Activated naive CD8-positive, alpha-beta T cell treated with anti-CD3 and anti-CD28 coated beads, Interleukin-2, amount 50 U/mL, for 24 hours (primary cell): Measurements from ENCODE around the gene GCM1.

Experiments used
- ATAC-seq: fragments of 150-1000 bp; cut with Tn5 transposase; one replicate; pipeline ENCODE4 v1.10.0; 2021
- DNase-seq: peaks from one replicate; pipeline ENCODE4 v3.0.0; 2021
- H3K27ac Mint-ChIP-seq: one replicate; pipeline ENCODE4 v1.8.0; 2021; ENCODE audit warnings: mild to moderate bottlenecking, mixed read lengths
- H3K27me3 Mint-ChIP-seq: one replicate; pipeline ENCODE4 v1.8.0; 2021; ENCODE audit warnings: mixed read lengths
- H3K36me3 Mint-ChIP-seq: one replicate; pipeline ENCODE4 v1.8.0; 2021; ENCODE audit warnings: low read depth, mixed read lengths
- H3K4me1 Mint-ChIP-seq: one replicate; pipeline ENCODE4 v1.8.0; 2021; ENCODE audit warnings: mixed read lengths
- H3K4me3 Mint-ChIP-seq: one replicate; pipeline ENCODE4 v1.8.0; 2021; ENCODE audit warnings: mild to moderate bottlenecking, moderate library complexity, mixed read lengths
- H3K9me3 Mint-ChIP-seq: one replicate; pipeline ENCODE4 v1.8.0; 2021; ENCODE audit warnings: mixed read lengths

GCM1 gene

DNA sequence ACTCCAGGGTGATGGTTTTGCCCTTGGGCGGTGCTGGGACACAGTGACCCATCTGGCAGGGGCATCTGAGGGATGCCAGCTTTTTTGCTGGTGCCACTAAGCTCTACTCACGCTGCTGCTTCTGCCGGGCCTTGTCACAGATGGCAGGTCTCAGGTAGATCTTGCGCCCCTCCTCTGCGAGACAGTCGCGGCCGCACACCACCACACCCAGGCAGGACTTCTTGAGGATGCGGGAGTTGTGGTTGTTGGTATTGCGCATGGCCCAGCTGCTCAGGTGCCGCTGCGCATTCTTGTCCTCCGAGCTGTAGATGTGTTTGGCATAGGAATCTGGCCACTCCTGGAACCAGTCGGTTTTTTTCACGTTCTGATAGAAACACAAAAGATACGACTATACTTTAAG is 14.7 kb downstream of the GCM1 start:
- H3K27ac Mint-ChIP-seq: peak overlapping the region; percentile 18
- no peaks in the 10 kb centered on the region for H3K4me1 Mint-ChIP-seq
- peaks cover 7% of the 10 kb centered on the region for H3K27me3 Mint-ChIP-seq
- H3K4me3 Mint-ChIP-seq: no peak overlapping the region
- no peaks in the 10 kb centered on the region for H3K9me3 Mint-ChIP-seq
- no peaks in the 10 kb centered on the region for H3K36me3 Mint-ChIP-seq
- no peak for DNase-seq
- ATAC-seq: no peak

DNA sequence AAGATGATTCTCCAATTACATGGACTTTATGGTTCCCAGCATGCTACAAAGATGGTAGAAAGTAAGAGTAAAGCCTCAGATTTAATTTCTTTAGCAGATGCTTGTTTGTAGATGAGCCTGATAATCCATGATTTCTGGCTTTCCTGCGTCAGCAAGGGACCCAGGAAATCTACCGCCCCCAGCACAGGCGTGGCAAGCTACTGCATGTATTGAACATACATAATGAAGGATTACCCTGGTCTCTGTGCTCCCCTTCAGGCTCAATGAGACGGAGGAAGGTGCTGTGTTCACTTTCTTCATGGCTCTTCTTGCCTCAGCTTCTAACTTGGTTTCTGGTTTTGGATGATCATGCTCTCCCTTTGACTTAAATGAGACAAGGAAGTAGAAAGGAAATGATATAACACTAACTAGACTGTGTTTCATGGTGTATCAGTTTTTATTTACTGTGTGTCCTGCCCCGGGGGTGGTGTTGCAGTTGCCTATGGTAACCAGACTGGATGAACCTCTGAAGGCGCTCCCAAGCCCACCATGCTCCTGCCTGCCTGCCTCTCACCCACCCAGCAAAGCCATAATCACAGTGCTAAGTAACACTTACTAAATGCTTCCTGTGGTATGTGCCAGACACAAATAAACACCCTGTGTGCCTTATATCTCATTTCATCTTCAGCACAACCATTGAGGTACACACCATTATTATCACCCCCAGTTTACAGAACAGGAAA is 17.9 kb downstream of the GCM1 start:
- H3K4me3 Mint-ChIP-seq: no peak overlapping the region
- H3K27ac Mint-ChIP-seq: no peak overlapping the region
- ATAC-seq: no peak

DNA sequence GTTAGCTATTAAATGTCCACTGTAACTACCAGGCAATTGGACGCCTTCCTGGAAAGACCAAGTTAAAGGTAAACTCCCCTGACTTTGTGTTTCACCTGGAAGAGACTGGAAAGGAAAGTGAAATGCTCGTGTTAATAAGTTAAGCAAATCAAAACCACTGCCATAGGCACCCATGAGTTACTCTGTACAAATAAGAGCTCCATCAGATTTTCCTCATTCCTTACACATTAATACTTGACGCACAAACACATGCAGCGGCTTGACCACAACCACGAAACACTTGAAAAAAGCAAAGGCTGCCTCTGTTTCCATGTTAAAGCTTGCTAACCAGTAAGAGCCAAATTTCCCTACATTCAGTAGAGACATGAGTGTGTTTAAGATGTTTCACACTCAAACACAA is 19.8 kb downstream of the GCM1 start:
- no peaks in the 10 kb centered on the region for H3K4me1 Mint-ChIP-seq
- ATAC-seq: no peak

More for the DNA sequence above, 17.9 kb downstream of the GCM1 start:
- no peak for DNase-seq
- Mint-ChIP-seq H3K27me3 (peaks cover 8% of the 10 kb centered on the region), H3K9me3 (no peaks in the 10 kb centered on the region), H3K36me3 (no peaks in the 10 kb centered on the region), H3K4me1 (no peaks in the 10 kb centered on the region)

DNA sequence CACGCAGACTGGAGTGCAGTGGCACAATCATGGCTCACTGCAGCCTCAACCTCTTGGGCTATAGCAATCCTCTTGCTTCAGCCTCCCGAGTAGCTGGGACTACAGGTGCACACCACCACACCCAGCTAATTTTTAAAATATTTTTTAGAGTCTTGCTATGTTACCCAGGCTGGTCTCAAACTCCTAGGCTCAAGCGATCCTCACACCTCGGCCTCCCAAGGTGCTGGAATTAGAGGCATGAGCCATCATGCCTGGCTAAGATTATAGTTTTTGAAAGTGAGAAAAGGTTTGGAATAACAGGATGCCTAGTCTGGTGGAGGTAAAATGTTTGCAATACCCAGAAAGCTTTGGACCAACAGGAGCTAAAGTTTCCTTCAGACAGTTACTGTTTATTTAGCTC is 23.4 kb downstream of the GCM1 start:
- Mint-ChIP-seq H3K27me3 (peaks cover 8% of the 10 kb centered on the region), H3K9me3 (no peaks in the 10 kb centered on the region), H3K4me3 (no peak overlapping the region), H3K4me1 (no peaks in the 10 kb centered on the region), H3K27ac (no peak overlapping the region), H3K36me3 (no peaks in the 10 kb centered on the region)
- ATAC-seq: no peak
- DNase-seq: no peak

More for the DNA sequence above, 19.8 kb downstream of the GCM1 start:
- Mint-ChIP-seq H3K27me3 (peaks cover 8% of the 10 kb centered on the region), H3K36me3 (no peaks in the 10 kb centered on the region), H3K9me3 (no peaks in the 10 kb centered on the region), H3K4me3 (no peak overlapping the region), H3K27ac (no peak overlapping the region)
- DNase-seq: no peak

DNA sequence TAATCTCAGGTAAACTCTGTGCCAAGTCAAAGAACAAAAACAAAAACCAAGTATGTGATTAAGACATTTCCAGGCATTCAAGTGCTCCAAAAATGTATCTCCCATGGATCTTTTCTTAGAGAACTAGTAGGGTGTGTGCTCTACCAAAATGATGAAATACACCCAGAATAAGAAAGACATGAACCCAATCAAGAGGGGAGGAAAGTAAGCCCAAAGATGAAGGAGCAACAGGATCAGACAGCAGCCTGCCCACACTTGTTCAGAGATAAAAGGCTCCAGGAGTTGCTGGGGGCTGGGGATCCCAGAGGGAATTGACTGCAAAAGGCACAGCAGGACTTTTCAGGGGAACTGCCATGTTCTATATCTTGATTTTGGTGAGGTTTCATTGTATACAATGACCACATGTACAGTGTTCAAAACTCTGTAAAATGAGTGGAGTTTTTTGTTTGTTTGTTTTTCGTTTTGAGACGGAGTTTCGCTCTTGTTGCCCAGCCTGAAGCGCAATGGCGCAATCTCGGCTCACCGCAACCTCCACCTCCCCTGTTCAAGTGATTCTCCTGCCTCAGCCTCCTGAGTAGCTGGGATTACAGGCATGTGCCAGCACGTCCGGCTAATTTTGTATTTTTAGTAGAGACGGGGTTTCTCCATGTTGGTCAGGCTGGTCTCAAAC is 24.4 kb downstream of the GCM1 start:
- ATAC-seq (no peak), DNase-seq (no peak)
- Mint-ChIP-seq H3K27ac (no peak overlapping the region), H3K4me3 (no peak overlapping the region), H3K27me3 (peaks cover 6% of the 10 kb centered on the region), H3K9me3 (no peaks in the 10 kb centered on the region), H3K36me3 (no peaks in the 10 kb centered on the region), H3K4me1 (no peaks in the 10 kb centered on the region)

DNA sequence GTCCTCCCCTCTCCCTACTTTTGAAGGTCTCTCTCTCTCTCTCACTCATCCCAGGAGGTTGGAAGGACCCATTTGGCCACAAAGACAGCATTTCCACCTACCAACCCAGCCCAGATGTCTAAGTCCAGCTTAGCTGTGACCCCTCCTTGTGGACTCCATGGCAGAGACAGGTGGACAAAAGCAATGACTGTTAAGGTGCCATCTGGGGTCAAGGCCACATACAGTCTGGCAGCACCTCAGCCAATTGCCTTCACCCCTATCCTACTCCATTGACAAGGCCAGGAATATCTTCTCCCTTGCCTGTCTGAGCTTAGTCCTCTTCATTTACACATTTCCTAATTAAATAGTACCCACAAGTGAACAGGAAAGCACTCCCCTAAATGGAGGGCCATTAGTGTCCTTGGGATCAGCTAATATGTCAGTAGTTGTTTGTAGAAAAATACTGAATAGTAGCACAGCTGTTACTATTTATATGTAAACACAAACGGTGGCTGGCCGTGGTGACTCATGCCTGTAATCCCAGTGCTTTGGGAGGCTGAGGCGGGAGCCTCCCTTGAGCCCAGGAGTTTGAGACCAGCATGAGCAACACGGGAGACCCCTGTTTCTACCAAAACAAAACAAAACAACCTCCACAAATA is 28.8 kb downstream of the GCM1 start:
- Mint-ChIP-seq H3K9me3 (no peaks in the 10 kb centered on the region), H3K36me3 (no peaks in the 10 kb centered on the region), H3K27me3 (no peaks in the 10 kb centered on the region), H3K4me3 (no peak overlapping the region), H3K4me1 (no peaks in the 10 kb centered on the region), H3K27ac (no peak overlapping the region)
- DNase-seq (no peak), ATAC-seq (no peak)

DNA sequence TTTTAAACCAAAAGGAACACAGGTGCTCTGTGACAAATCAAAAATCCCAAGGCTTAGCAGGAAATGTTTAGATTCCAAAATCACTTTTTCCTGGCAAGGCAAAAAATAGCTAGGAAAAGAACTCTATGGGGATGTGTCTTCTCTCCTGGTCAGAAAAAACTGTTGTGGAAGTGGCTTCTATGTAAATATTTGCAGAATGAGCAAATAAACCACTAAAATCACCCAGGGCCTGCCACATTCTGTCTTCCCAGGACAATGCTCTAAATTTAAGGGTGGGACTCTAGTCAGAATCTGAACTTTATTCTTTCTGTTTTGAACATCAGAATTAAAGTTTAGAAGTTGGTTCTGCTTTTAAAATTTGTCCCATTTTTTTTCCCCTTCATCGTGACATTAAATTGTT is 29.3 kb downstream of the GCM1 start:
- H3K36me3 Mint-ChIP-seq: no peaks in the 10 kb centered on the region

DNA sequence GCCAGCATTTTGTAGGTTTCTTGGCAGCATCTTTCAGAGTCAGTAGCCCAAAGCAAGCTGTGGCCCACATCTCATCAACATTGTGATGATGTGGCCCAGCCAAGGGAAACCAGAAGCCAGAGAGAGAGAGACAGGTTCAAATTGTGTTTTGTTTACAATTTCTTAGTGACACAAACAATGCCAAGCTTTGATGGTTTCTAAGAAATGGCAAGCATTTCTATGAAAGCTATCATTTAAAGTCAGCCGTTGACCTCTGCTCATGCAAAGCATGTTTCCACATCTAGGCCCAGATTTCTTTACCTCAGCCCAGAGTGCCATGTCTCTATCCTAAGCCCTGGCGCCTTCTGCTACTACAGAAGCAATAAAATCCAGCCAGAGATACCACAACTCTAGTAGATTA is 32.9 kb downstream of the GCM1 start:
- no peaks in the 10 kb centered on the region for H3K36me3 Mint-ChIP-seq
- no peak overlapping the region for H3K27ac Mint-ChIP-seq
- DNase-seq (no peak), ATAC-seq (no peak)
- no peaks in the 10 kb centered on the region for H3K4me1 Mint-ChIP-seq
- H3K27me3 Mint-ChIP-seq: no peaks in the 10 kb centered on the region
- H3K9me3 Mint-ChIP-seq: no peaks in the 10 kb centered on the region
- H3K4me3 Mint-ChIP-seq: no peak overlapping the region

More for the DNA sequence above, 29.3 kb downstream of the GCM1 start:
- H3K4me1 Mint-ChIP-seq: no peaks in the 10 kb centered on the region
- no peaks in the 10 kb centered on the region for H3K9me3 Mint-ChIP-seq
- no peak overlapping the region for H3K4me3 Mint-ChIP-seq
- no peak overlapping the region for H3K27ac Mint-ChIP-seq
- no peaks in the 10 kb centered on the region for H3K27me3 Mint-ChIP-seq
- DNase-seq: no peak
- ATAC-seq: no peak

DNA sequence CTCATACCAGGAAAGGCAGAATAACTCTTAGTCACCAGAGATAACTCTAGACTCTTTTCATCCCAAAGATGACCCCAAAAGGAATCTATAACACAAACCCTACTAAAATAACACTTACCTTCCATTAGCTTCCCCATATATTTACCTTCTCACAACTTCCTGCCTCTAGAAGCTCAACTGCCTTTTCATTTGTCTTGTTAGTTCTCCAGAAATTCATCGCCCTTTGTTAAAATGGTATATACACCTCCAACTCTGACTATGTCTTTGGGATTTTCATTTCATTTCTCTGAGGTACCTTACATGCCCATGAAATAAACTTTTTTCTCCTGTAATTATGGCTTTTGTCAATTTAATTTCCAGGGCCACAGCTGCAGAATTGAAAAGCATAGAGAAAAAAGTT is 33.5 kb downstream of the GCM1 start:
- no peak overlapping the region for H3K27ac Mint-ChIP-seq

DNA sequence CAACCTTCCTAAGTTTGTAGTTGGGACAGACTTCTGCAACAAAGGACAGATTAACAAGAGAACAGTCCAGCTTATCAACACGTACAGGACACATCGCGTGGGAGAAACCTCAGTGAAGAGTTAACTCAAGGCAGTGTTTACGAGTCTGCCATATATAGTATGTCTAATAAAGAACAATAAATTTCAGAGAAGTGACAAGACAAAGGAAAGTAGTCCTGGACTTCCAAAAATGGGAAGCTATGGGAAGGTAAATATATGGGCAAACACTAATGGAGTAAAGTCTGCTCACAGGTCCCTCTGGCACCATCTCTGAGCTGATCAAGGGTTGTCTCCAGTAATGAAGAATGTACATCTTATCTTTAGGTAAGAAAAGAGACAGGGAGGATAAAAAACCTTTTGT is 34.9 kb downstream of the GCM1 start:
- DNase-seq: no peak
- H3K4me3 Mint-ChIP-seq: no peak overlapping the region
- ATAC-seq: no peak
- no peak overlapping the region for H3K27ac Mint-ChIP-seq
- H3K9me3 Mint-ChIP-seq: no peaks in the 10 kb centered on the region
- no peaks in the 10 kb centered on the region for H3K27me3 Mint-ChIP-seq
- H3K4me1 Mint-ChIP-seq: no peaks in the 10 kb centered on the region
- no peaks in the 10 kb centered on the region for H3K36me3 Mint-ChIP-seq

More for the DNA sequence above, 33.5 kb downstream of the GCM1 start:
- Mint-ChIP-seq H3K36me3 (no peaks in the 10 kb centered on the region), H3K4me3 (no peak overlapping the region), H3K9me3 (no peaks in the 10 kb centered on the region), H3K4me1 (no peaks in the 10 kb centered on the region), H3K27me3 (no peaks in the 10 kb centered on the region)
- ATAC-seq: no peak
- no peak for DNase-seq

DNA sequence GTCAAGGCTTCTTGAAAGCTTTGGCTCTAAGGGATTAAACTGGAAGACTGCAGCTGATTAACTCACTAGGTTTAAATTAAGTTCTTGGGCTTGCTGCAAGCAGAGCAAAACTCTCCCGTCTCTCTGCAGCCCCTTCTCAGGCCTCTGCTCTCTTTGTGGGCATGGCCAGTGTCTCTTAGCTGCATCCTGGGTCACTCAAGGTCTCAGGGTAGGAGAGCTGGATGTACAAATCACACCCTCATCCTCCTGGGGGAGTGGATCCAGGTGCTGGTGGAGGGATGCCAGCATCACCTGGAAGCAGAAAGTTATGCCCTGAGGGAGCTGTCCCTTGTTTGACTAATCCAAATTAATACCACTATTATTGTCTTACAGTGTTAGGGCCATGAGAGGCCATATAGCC is 35.8 kb downstream of the GCM1 start:
- DNase-seq (no peak), ATAC-seq (no peak)
- H3K36me3 Mint-ChIP-seq: no peaks in the 10 kb centered on the region
- H3K4me3 Mint-ChIP-seq: no peak overlapping the region
- H3K27ac Mint-ChIP-seq: no peak overlapping the region
- H3K27me3 Mint-ChIP-seq: no peaks in the 10 kb centered on the region
- no peaks in the 10 kb centered on the region for H3K9me3 Mint-ChIP-seq
- no peaks in the 10 kb centered on the region for H3K4me1 Mint-ChIP-seq

DNA sequence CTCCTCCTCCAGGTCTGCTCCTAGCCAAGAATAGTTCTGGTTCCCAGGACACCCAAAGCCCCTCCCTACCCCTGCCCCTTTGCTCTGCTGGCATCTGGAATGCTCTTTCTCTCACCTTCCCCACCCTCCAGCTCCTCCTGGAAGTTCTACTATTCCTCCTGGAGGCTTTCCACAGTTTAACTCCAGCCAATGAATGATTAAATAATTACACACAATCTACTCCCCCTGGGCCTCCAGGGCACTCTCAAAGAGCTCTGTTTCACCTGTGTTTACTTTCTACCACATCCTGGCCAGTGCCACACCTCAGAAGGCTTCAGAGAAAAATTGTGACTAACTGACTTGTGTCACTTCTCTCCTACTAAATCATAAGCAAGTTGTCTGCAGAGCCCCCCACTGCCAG is 36.2 kb downstream of the GCM1 start:
- ATAC-seq (peak; percentile 40), DNase-seq (no peak)
- Mint-ChIP-seq H3K4me3 (no peak overlapping the region), H3K27me3 (no peaks in the 10 kb centered on the region), H3K36me3 (no peaks in the 10 kb centered on the region), H3K27ac (no peak overlapping the region), H3K4me1 (no peaks in the 10 kb centered on the region), H3K9me3 (no peaks in the 10 kb centered on the region)

DNA sequence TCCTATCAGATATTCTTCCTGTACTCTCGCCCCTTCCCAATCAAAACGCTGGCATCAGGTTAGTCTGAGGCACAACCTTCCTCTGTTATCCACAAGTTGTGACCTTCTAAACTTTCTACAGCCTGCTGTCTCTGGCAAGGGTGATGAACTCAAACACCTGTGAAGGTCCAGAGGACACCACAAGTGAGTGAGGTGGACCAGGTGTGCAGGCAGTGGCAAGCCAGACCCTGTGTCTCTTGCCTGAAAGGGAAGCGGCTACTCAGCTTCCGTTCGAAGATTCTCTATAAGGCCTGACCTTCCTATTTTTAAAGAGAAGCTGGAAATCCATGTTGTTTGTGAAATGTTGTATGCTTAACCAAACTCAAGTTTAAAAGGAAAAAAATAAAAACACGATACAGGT is 36.8 kb downstream of the GCM1 start:
- Mint-ChIP-seq H3K9me3 (no peaks in the 10 kb centered on the region), H3K27me3 (no peaks in the 10 kb centered on the region), H3K4me1 (no peaks in the 10 kb centered on the region), H3K36me3 (no peaks in the 10 kb centered on the region), H3K27ac (no peak overlapping the region), H3K4me3 (no peak overlapping the region)
- DNase-seq (no peak), ATAC-seq (no peak)

DNA sequence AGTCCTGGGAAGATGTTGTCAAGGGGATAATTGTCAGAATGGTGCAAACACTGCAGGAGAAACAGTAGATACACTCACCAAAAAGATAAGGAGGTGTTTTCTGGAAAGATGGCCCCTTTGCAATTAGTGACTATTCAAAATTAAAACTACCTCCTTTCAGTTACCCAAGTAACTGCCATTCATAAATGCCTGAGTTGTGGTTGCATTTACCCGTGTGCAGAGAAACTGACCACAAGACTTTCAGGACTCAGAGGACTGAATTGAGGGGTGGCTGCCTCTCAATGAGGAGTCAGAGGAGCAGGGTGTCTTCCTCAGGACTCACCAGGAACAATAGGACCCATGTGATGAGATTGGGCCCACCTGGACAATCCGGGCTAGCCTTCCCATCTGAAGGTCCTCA is 39.0 kb downstream of the GCM1 start:
- Mint-ChIP-seq H3K4me3 (no peak overlapping the region), H3K36me3 (no peaks in the 10 kb centered on the region), H3K9me3 (no peaks in the 10 kb centered on the region), H3K4me1 (no peaks in the 10 kb centered on the region), H3K27me3 (no peaks in the 10 kb centered on the region), H3K27ac (no peak overlapping the region)
- no peak for ATAC-seq
- no peak for DNase-seq

DNA sequence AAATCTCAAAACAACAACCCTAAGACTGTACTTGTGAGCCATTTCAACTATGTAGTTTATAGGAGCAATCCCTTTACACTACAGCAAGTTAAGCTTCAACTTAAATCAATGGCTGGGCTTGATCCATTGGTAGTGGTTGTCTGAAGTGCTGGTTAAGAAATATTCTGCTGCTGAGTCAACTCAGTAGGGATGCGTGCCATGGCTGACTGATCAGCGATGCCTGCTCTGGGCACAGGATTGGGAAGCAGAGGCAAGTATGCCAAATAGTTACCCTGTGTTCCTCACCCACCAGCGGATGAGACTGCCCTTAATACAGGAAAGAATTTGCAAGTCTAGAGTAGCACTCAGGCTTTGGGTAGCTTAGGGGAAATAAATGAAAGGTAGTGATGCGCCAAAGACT is 41.5 kb downstream of the GCM1 start:
- Mint-ChIP-seq H3K9me3 (no peaks in the 10 kb centered on the region), H3K36me3 (no peaks in the 10 kb centered on the region), H3K27me3 (no peaks in the 10 kb centered on the region), H3K27ac (no peak overlapping the region), H3K4me3 (no peak overlapping the region), H3K4me1 (no peaks in the 10 kb centered on the region)
- ATAC-seq: no peak
- no peak for DNase-seq
